Fibroblast of upper back skin (primary cell): ENCODE data around the gene KRT15.

Experiments
- DNase-seq: peaks from one replicate; pipeline ENCODE4 v3.0.0-alpha.2; 2013

The KRT15 gene

GRCh38 chr17:41476866-41477815 lies 41.5 kb downstream of the KRT15 start:
- no peak for DNase-seq

- DNase-seq: no peak
Observed at GRCh38 chr17:41475421-41475820, 43.3 kb downstream of the KRT15 start.

- no peak for DNase-seq
Observed at GRCh38 chr17:41474863-41475262, 43.8 kb downstream of the KRT15 start.

GRCh38 chr17:41468346-41468745 lies 50.3 kb downstream of the KRT15 start:
- no peak for DNase-seq

- DNase-seq: no peak
Observed at GRCh38 chr17:41467561-41467960, 51.1 kb downstream of the KRT15 start.

GRCh38 chr17:41466988-41467387 lies 51.7 kb downstream of the KRT15 start, which contains the start of gene KRT32:
Gene KRT32, minus strand, starts transcription at chr17:41467386. Its CDS starts 61 bp downstream, at chr17:41467325.
- DNase-seq: no peak

- DNase-seq: peak; percentile 86
Observed at GRCh38 chr17:41464682-41465081, 54.0 kb downstream of the KRT15 start.

- DNase-seq: no peak
Observed at GRCh38 chr17:41464173-41464572, 54.5 kb downstream of the KRT15 start.

- DNase-seq: no peak
Observed at GRCh38 chr17:41463746-41464145, 54.9 kb downstream of the KRT15 start.
